ENCODE data around the gene DOCK10. TPM values are rescaled to one million over a fixed set of nuclear protein-coding genes. Genes with fewer than 3 reads are reported as not detected.

DOCK10 gene
- total RNA-seq, 1 experiment from 2014 or later, result 5.8 TPM

GRCh38 chr2:224723586-224724217, 318.6 kb downstream of the DOCK10 start:
- no peak overlapping the region for H3K27ac ChIP-seq (ENCODE audit: low read length)
- H3K4me3 ChIP-seq (ENCODE audit: low read depth in 2 of 2, low read length in 2 of 2), result no peak overlapping the region
- ATAC-seq (no peak), DNase-seq (ENCODE audit: low read depth, low spot score) (no peak)
- intact Hi-C loops (cut with micrococcal nuclease; ENCODE audit: unreplicated experiment) (no loop called here), in situ Hi-C loops (cut with HindIII; ENCODE audit: low pct_unique_long_range_greater_than_20kb, low sequenced_read_pairs) (no loop called here)
- H3K36me3 ChIP-seq (ENCODE audit: control insufficient read depth, insufficient read depth, low read length), result no peaks in the 10 kb centered on the region
- no peaks in the 10 kb centered on the region for H3K9me3 ChIP-seq (ENCODE audit: control insufficient read depth, insufficient read depth, low read depth, low read length)
- no peaks in the 10 kb centered on the region for H3K4me1 ChIP-seq (ENCODE audit: control insufficient read depth, insufficient read depth, low read length)
- TF ChIP-seq POLR2AphosphoS5 (IDR thresholded peaks at IDR 0.05; ENCODE audit: low read depth, low read length) (no peak), REST (IDR thresholded peaks at IDR 0.05; ENCODE audit: insufficient read depth in 1 of 2, low read depth in 2 of 2, low read length in 1 of 2) (no peak), SIN3A (IDR thresholded peaks at IDR 0.05; ENCODE audit: borderline replicate concordance, insufficient read depth, low read depth, low read length) (no peak), CTCF (IDR thresholded peaks at IDR 0.05) (no peak), TCF7L2 (IDR thresholded peaks at IDR 0.05; ENCODE audit: low read depth, low read length) (no peak)
- BruUV-seq (replicated peaks), result no TSS peak
- CTCF ChIA-PET, result no interaction called here
- POLR2A ChIA-PET, result no interaction called here
- H3K27me3 ChIP-seq (ENCODE audit: control insufficient read depth, insufficient read depth, low read length), result no peaks in the 10 kb centered on the region

GRCh38 chr2:224722770-224723169, 319.5 kb downstream of the DOCK10 start:
- H3K27ac ChIP-seq (ENCODE audit: low read length), result no peak overlapping the region
- intact Hi-C loops (cut with micrococcal nuclease; ENCODE audit: unreplicated experiment), result no loop called here
- no peak for DNase-seq (ENCODE audit: low read depth, low spot score)
- H3K9me3 ChIP-seq (ENCODE audit: control insufficient read depth, insufficient read depth, low read depth, low read length), result no peaks in the 10 kb centered on the region
- H3K36me3 ChIP-seq (ENCODE audit: control insufficient read depth, insufficient read depth, low read length), result no peaks in the 10 kb centered on the region
- no peak overlapping the region for H3K4me3 ChIP-seq (ENCODE audit: low read depth in 2 of 2, low read length in 2 of 2)
- H3K27me3 ChIP-seq (ENCODE audit: control insufficient read depth, insufficient read depth, low read length), result no peaks in the 10 kb centered on the region
- TF ChIP-seq SIN3A (IDR thresholded peaks at IDR 0.05; ENCODE audit: borderline replicate concordance, insufficient read depth, low read depth, low read length), result no peak
- no peak for TF ChIP-seq TCF7L2 (IDR thresholded peaks at IDR 0.05; ENCODE audit: low read depth, low read length)
- TF ChIP-seq CTCF (IDR thresholded peaks at IDR 0.05), result no peak
- TF ChIP-seq POLR2AphosphoS5 (IDR thresholded peaks at IDR 0.05; ENCODE audit: low read depth, low read length), result no peak
- TF ChIP-seq REST (IDR thresholded peaks at IDR 0.05; ENCODE audit: insufficient read depth in 1 of 2, low read depth in 2 of 2, low read length in 1 of 2), result no peak
- in situ Hi-C loops (cut with HindIII; ENCODE audit: low pct_unique_long_range_greater_than_20kb, low sequenced_read_pairs), result no loop called here
- BruUV-seq (replicated peaks), result no TSS peak
- POLR2A ChIA-PET, result no interaction called here
- no peaks in the 10 kb centered on the region for H3K4me1 ChIP-seq (ENCODE audit: control insufficient read depth, insufficient read depth, low read length)
- CTCF ChIA-PET, result no interaction called here
- ATAC-seq, result no peak

Measured in Panc1 (cell line).